WTC11 (cell line): ENCODE data around the gene ERCC6. TPM values are rescaled to one million over a fixed set of nuclear protein-coding genes. Genes with fewer than 3 reads are reported as not detected.

Experiments used
- ATAC-seq: fragments of 200-7000 bp; cut with Tn5 transposase; 2 replicates; pipeline ENCODE4 v1.10.0; 2021; ENCODE audit warnings: mild to moderate bottlenecking, moderate library complexity
- CTCF ChIA-PET: fragments of 300-600 bp; sonication (Branson Sonifier 250); formaldehyde crosslinking; loops from one replicate; lab custom pipeline; 2021; ENCODE audit warnings: antibody characterized with exemption; lab: Charles Lee
- POLR2A ChIA-PET: fragments of 350-600 bp; sonication (Branson Sonifier 250); formaldehyde crosslinking; loops from one replicate; lab custom pipeline; 2021; ENCODE audit warnings: antibody characterized with exemption; lab: Charles Lee
- DNase-seq: peaks from one replicate; pipeline ENCODE4 v3.0.0; 2021; ENCODE audit warnings: low spot score
- H3K27ac Mint-ChIP-seq: 2 replicates; pipeline ENCODE4 v1.8.0; 2021; ENCODE audit warnings: mixed read lengths
- H3K27me3 Mint-ChIP-seq: 2 replicates; pipeline ENCODE4 v1.8.0; 2021; ENCODE audit warnings: low read depth, mild to moderate bottlenecking, moderate library complexity, mixed read lengths
- H3K36me3 Mint-ChIP-seq: 2 replicates; pipeline ENCODE4 v1.8.0; 2021; ENCODE audit warnings: mixed read lengths
- H3K4me1 Mint-ChIP-seq: 2 replicates; pipeline ENCODE4 v1.8.0; 2022; ENCODE audit warnings: mixed read lengths
- H3K4me3 Mint-ChIP-seq: 2 replicates; pipeline ENCODE4 v1.8.0; 2021; ENCODE audit warnings: mild to moderate bottlenecking, moderate library complexity, mixed read lengths
- H3K9me3 Mint-ChIP-seq: 2 replicates; pipeline ENCODE4 v1.8.0; 2021; ENCODE audit warnings: mixed read lengths
- ETV6 ChIP-seq: sonication (generic); formaldehyde crosslinking; IDR thresholded peaks from 2 replicates; pipeline ENCODE4 v1.8.1; 2022; ENCODE audit warnings: mild to moderate bottlenecking, missing genetic modification reagents
- FOXP1 ChIP-seq: sonication (generic); formaldehyde crosslinking; IDR thresholded peaks from 2 replicates; pipeline ENCODE4 v1.8.0; 2022; ENCODE audit warnings: missing genetic modification reagents, mild to moderate bottlenecking, moderate library complexity, borderline replicate concordance
- GRHL2 ChIP-seq: fragments of 250-450 bp; sonication (Bioruptor Pico); IDR thresholded peaks from 2 replicates; pipeline ENCODE4 v1.8.0; 2022; ENCODE audit warnings: mild to moderate bottlenecking, moderate library complexity; ENCODE audit not compliant: insufficient replicate concordance, severe bottlenecking
- KAT7 ChIP-seq: sonication (generic); formaldehyde crosslinking; IDR thresholded peaks from 2 replicates; pipeline ENCODE4 v1.8.1; 2023; ENCODE audit warnings: missing genetic modification reagents, mild to moderate bottlenecking, borderline replicate concordance
- NFATC4 ChIP-seq: fragments of 250-450 bp; sonication (Bioruptor Pico); IDR thresholded peaks from 2 replicates; pipeline ENCODE4 v1.9.0; 2021; ENCODE audit warnings: mild to moderate bottlenecking
- OVOL2 ChIP-seq: fragments of 250-450 bp; sonication (Bioruptor Pico); IDR thresholded peaks from 2 replicates; pipeline ENCODE4 v1.9.0; 2021; ENCODE audit warnings: mild to moderate bottlenecking, borderline replicate concordance
- TEAD4 ChIP-seq: sonication (generic); formaldehyde crosslinking; IDR thresholded peaks from 2 replicates; pipeline ENCODE4 v1.8.0; 2022; ENCODE audit warnings: mild to moderate bottlenecking, missing genetic modification reagents
- ZNF121 ChIP-seq: sonication (generic); formaldehyde crosslinking; IDR thresholded peaks from 2 replicates; pipeline ENCODE4 v1.8.0; 2023; ENCODE audit warnings: missing genetic modification reagents
- ZNF138 ChIP-seq: sonication (generic); formaldehyde crosslinking; conservative IDR thresholded peaks from 2 replicates; pipeline ENCODE4 v1.8.1; 2022; ENCODE audit warnings: mild to moderate bottlenecking, moderate library complexity, missing genetic modification reagents
- ZNF416 ChIP-seq: fragments of 250-450 bp; sonication (Bioruptor Pico); IDR thresholded peaks from 2 replicates; pipeline ENCODE4 v1.9.0; 2021; ENCODE audit warnings: mild to moderate bottlenecking, inconsistent platforms
- total RNA-seq: library from RNA; stranded (reverse); gene quantifications from 3 replicates; pipeline ENCODE4 v1.2.3, GENCODE V29; 2021
- TF ChIP-seq, protein P1 (sequence below): sonication (generic); formaldehyde crosslinking; IDR thresholded peaks from 2 replicates; pipeline ENCODE4 v1.8.0; 2023; ENCODE audit warnings: mild to moderate bottlenecking, missing genetic modification reagents
- TF ChIP-seq, protein P2 (sequence below): sonication (generic); formaldehyde crosslinking; IDR thresholded peaks from 2 replicates; pipeline ENCODE4 v1.8.1; 2022; ENCODE audit warnings: low read depth, mild to moderate bottlenecking, moderate library complexity, missing genetic modification reagents, borderline replicate concordance
- TF ChIP-seq, protein P3 (sequence below): fragments of 250-450 bp; sonication (Bioruptor Pico); IDR thresholded peaks from 2 replicates; pipeline ENCODE4 v1.9.0; 2021; ENCODE audit warnings: mild to moderate bottlenecking
- TF ChIP-seq, protein P4 (sequence below): fragments of 250-450 bp; sonication (Bioruptor Pico); IDR thresholded peaks from 2 replicates; pipeline ENCODE4 v1.9.0; 2021; ENCODE audit warnings: moderate library complexity, mild to moderate bottlenecking, inconsistent platforms, borderline replicate concordance
- TF ChIP-seq, protein P5 (sequence below): sonication (generic); formaldehyde crosslinking; IDR thresholded peaks from 2 replicates; pipeline ENCODE4 v1.8.0; 2023; ENCODE audit warnings: missing genetic modification reagents, mild to moderate bottlenecking, borderline replicate concordance

The ERCC6 gene
- total RNA-seq, 1 experiment from 2014 or later: 10.9 TPM

DNA sequence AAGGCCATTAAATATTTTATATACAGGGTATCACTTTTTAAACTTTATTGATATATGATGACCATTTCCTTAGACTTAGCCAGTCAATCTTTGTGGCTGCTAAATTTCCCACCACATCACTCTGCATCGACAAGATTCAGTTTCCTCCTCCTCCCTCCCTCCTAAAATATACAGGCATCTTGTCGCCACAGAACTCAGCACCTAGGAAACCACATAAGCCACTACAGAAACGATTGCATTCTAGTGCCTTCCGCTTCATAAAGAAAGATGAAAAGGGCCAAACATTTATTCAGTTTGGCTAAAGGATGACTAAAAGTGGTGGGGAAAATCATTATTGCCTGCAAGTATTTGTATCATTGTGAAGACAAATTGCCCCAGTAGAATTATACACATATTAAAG lies 30.7 kb downstream of the ERCC6 start:
- no peak for TF ChIP-seq ZNF416
- TF ChIP-seq OVOL2 (CRISPR knock-in tag): no peak
- no peak for TF ChIP-seq GRHL2 (CRISPR knock-in tag)
- TF ChIP-seq, protein P1, sequence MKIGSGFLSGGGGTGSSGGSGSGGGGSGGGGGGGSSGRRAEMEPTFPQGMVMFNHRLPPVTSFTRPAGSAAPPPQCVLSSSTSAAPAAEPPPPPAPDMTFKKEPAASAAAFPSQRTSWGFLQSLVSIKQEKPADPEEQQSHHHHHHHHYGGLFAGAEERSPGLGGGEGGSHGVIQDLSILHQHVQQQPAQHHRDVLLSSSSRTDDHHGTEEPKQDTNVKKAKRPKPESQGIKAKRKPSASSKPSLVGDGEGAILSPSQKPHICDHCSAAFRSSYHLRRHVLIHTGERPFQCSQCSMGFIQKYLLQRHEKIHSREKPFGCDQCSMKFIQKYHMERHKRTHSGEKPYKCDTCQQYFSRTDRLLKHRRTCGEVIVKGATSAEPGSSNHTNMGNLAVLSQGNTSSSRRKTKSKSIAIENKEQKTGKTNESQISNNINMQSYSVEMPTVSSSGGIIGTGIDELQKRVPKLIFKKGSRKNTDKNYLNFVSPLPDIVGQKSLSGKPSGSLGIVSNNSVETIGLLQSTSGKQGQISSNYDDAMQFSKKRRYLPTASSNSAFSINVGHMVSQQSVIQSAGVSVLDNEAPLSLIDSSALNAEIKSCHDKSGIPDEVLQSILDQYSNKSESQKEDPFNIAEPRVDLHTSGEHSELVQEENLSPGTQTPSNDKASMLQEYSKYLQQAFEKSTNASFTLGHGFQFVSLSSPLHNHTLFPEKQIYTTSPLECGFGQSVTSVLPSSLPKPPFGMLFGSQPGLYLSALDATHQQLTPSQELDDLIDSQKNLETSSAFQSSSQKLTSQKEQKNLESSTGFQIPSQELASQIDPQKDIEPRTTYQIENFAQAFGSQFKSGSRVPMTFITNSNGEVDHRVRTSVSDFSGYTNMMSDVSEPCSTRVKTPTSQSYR (CRISPR knock-in tag): no peak
- TF ChIP-seq TEAD4 (CRISPR knock-in tag): no peak
- no peak for TF ChIP-seq ETV6 (CRISPR knock-in tag)
- TF ChIP-seq, protein P2, sequence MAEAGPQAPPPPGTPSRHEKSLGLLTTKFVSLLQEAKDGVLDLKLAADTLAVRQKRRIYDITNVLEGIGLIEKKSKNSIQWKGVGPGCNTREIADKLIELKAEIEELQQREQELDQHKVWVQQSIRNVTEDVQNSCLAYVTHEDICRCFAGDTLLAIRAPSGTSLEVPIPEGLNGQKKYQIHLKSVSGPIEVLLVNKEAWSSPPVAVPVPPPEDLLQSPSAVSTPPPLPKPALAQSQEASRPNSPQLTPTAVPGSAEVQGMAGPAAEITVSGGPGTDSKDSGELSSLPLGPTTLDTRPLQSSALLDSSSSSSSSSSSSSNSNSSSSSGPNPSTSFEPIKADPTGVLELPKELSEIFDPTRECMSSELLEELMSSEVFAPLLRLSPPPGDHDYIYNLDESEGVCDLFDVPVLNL (CRISPR knock-in tag): no peak
- TF ChIP-seq, protein P3, sequence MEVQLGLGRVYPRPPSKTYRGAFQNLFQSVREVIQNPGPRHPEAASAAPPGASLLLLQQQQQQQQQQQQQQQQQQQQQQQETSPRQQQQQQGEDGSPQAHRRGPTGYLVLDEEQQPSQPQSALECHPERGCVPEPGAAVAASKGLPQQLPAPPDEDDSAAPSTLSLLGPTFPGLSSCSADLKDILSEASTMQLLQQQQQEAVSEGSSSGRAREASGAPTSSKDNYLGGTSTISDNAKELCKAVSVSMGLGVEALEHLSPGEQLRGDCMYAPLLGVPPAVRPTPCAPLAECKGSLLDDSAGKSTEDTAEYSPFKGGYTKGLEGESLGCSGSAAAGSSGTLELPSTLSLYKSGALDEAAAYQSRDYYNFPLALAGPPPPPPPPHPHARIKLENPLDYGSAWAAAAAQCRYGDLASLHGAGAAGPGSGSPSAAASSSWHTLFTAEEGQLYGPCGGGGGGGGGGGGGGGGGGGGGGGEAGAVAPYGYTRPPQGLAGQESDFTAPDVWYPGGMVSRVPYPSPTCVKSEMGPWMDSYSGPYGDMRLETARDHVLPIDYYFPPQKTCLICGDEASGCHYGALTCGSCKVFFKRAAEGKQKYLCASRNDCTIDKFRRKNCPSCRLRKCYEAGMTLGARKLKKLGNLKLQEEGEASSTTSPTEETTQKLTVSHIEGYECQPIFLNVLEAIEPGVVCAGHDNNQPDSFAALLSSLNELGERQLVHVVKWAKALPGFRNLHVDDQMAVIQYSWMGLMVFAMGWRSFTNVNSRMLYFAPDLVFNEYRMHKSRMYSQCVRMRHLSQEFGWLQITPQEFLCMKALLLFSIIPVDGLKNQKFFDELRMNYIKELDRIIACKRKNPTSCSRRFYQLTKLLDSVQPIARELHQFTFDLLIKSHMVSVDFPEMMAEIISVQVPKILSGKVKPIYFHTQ (CRISPR knock-in tag): no peak
- no peak for TF ChIP-seq KAT7 (CRISPR knock-in tag)
- TF ChIP-seq ZNF121 (CRISPR knock-in tag): no peak
- TF ChIP-seq NFATC4 (CRISPR knock-in tag): no peak
- TF ChIP-seq, protein P4, sequence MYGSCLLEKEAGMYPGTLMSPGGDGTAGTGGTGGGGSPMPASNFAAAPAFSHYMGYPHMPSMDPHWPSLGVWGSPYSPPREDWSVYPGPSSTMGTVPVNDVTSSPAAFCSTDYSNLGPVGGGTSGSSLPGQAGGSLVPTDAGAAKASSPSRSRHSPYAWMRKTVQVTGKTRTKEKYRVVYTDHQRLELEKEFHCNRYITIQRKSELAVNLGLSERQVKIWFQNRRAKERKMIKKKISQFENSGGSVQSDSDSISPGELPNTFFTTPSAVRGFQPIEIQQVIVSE (CRISPR knock-in tag): no peak
- TF ChIP-seq FOXP1 (CRISPR knock-in tag): no peak
- TF ChIP-seq ZNF138 (CRISPR knock-in tag): no peak
- TF ChIP-seq, protein P5, sequence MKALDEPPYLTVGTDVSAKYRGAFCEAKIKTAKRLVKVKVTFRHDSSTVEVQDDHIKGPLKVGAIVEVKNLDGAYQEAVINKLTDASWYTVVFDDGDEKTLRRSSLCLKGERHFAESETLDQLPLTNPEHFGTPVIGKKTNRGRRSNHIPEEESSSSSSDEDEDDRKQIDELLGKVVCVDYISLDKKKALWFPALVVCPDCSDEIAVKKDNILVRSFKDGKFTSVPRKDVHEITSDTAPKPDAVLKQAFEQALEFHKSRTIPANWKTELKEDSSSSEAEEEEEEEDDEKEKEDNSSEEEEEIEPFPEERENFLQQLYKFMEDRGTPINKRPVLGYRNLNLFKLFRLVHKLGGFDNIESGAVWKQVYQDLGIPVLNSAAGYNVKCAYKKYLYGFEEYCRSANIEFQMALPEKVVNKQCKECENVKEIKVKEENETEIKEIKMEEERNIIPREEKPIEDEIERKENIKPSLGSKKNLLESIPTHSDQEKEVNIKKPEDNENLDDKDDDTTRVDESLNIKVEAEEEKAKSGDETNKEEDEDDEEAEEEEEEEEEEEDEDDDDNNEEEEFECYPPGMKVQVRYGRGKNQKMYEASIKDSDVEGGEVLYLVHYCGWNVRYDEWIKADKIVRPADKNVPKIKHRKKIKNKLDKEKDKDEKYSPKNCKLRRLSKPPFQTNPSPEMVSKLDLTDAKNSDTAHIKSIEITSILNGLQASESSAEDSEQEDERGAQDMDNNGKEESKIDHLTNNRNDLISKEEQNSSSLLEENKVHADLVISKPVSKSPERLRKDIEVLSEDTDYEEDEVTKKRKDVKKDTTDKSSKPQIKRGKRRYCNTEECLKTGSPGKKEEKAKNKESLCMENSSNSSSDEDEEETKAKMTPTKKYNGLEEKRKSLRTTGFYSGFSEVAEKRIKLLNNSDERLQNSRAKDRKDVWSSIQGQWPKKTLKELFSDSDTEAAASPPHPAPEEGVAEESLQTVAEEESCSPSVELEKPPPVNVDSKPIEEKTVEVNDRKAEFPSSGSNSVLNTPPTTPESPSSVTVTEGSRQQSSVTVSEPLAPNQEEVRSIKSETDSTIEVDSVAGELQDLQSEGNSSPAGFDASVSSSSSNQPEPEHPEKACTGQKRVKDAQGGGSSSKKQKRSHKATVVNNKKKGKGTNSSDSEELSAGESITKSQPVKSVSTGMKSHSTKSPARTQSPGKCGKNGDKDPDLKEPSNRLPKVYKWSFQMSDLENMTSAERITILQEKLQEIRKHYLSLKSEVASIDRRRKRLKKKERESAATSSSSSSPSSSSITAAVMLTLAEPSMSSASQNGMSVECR (CRISPR knock-in tag): no peak
- no peaks in the 10 kb centered on the region for H3K27me3 Mint-ChIP-seq
- POLR2A ChIA-PET: no interaction called here
- DNase-seq (no peak), ATAC-seq (no peak)
- no peak overlapping the region for H3K4me3 Mint-ChIP-seq
- H3K36me3 Mint-ChIP-seq: no peaks in the 10 kb centered on the region
- CTCF ChIA-PET: interaction anchor here (1.0 to 7.2 kb wide), 2 partner anchors 11 to 100 kb away, joined by 3 to 144 read pairs; no protein-coding TSS in a partner anchor
- no peak overlapping the region for H3K27ac Mint-ChIP-seq
- H3K9me3 Mint-ChIP-seq: no peaks in the 10 kb centered on the region
- peaks cover 20% of the 10 kb centered on the region for H3K4me1 Mint-ChIP-seq
